HG03575 (cell line): ENCODE results near the gene MIPEP.

Source experiments
- ATAC-seq: cut with Tn5 transposase; IDR thresholded peaks from one replicate; pipeline ENCODE4 v1.9.1; 2021; ENCODE audit not compliant: unreplicated experiment, insufficient number of reproducible peaks, low FRiP score; ENCODE audit errors: extremely low read depth

Gene MIPEP

DNA sequence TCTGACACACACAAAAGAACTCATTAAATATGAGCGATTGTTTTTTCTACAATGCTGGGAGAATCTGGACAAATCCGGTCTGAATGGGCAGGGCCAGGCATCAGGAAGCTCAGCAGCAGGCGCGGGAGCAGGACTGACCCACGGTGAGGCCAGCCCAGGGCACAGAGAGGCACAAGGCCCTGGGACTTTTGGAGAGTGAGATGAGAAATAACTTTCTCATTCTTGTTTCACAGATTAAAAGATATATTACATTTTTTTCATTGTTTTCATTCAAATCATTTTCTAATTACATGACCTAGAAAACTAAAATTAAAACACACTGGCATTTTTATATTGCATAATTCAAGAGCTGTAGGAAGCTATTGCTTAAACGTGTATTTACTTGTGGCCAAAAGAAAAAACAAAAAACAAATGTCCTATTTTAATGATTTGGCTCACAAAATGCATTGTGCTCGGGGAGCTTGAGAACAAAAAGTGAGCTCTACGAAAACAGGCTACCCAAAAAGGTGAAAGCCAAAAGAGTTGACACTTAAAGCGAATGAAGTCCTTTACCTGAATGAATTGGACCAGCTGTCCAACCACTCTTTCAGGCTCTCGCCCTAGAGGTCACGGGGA is 185.8 kb downstream of the MIPEP start:
- ATAC-seq, result no peak

- ATAC-seq, result no peak
Measured at GRCh38 chr13:23701636-23702035, 187.6 kb downstream of the MIPEP start.

DNA sequence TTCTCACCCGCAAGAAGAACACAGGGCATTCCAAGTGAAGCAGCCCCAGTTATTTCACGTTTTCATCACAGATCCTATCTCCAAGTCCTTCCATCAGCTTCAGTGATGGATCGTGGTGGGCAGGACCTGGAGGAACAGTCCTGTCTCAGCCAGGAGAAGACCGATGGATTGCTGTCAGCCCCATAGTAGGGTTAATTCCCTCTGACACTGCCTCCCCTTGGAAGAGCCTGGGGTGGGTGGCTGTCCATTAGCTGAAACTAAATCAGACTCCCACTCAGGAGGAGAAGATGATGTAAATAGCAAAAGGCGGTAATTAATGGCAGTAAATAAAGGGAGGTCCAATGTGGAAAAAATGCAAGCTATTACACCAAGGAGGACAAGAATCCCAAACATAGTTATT is 188.0 kb downstream of the MIPEP start:
- ATAC-seq, result no peak

DNA sequence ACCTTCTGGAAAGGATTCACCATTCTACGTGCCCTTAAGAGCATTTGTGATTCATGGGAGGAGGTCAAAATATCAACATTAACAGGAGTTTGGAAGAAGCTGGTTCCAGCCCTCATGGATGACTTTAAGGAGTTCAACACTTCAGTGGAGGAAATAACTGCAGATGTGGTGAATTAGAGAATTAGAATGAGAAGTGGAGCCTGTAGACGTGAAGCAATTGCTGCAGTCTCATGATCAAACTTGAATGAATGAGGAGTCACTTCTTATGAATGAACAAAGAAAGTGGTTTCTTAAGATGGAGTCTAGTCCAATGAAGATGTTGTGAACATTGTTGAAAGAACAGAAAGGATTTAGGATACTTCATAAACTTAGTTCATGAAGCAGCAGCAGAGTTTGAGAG is 189.9 kb downstream of the MIPEP start:
- ATAC-seq, result no peak

- ATAC-seq, result no peak
Measured at GRCh38 chr13:23697772-23698313, 191.4 kb downstream of the MIPEP start.

DNA sequence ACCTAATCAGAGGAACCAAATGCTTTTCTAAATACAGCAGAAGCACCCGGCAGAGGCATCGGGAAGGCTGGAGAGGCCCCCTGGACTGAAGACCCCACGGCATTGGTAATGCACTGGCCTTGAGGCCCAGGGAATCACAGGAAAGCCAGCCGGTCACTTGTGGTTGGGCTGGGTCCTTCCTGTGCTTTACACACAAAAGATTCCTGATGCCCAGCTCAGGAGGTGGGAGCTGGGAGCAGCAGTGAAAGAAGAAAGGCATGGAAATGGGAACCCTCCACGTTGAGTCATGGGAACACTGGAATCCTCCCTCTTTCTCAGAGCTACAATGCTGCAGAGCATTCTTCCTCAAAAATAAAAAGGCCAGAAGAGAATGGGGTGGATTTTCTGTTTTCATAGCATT is 192.6 kb downstream of the MIPEP start:
- ATAC-seq, result no peak

GRCh38 chr13:23695711-23696464 is 193.3 kb downstream of the MIPEP start:
- no peak for ATAC-seq

DNA sequence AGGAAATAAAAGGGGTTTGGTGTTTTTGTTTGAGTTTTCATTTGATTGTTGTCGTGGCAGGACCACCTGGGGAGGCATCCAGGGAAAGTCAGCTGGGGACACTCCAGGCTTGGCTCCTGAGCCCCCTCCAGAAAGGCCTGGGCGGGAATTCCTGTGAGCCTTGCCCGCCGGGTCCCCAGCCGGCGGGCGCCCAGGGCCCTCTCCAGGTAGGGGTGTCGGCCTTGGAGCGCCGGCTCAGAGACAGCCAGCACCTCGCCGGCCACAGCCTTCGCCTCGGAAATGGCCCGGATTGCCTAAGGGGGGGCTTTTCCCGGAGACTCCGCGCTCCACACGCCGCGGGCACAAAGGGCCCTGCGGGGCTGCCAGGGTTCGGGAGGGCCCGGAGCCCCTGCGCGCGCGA is 194.0 kb downstream of the MIPEP start:
- ATAC-seq, result no peak

DNA sequence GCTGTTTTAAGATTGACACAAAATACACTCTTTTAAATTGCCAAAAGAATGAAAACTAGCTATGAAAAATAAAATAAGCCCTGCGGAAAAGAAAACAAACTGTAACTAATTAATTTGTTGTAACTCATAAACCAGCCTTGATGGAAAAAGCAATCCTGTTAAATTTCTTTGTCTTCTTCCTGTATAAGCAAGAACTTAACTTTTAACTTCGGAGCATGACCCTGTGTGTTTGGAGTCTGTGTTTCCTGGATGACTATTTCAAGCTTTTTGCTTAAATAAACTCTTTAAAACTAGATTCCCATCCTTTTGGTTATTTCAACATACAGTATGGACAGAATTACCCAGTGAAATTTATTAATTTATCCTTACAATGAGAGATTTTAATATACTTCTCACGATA is 196.4 kb downstream of the MIPEP start:
- ATAC-seq, result no peak

GRCh38 chr13:23690668-23691067 is 198.5 kb downstream of the MIPEP start:
- no peak for ATAC-seq

GRCh38 chr13:23688336-23688735 is 200.9 kb downstream of the MIPEP start:
- ATAC-seq, result no peak

DNA sequence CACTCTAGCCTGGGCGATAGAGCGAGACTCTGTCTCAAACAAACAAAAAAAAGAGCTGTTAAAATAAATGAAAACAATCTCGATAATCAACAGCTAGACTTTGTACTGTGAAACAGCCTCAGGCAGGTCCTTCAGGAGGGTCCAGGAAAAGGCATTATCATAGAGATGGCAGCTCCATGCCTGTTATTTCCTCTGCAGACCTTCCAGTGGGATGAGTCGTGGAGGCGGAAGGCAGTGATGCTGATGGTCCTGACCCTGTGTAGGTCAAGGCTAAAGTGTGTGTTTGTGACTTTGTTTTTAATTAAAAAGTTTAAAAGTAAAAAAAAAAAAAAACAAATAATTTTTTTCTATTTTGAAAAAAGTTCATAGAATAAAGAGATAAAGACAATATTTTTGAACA is 201.6 kb downstream of the MIPEP start:
- no peak for ATAC-seq

DNA sequence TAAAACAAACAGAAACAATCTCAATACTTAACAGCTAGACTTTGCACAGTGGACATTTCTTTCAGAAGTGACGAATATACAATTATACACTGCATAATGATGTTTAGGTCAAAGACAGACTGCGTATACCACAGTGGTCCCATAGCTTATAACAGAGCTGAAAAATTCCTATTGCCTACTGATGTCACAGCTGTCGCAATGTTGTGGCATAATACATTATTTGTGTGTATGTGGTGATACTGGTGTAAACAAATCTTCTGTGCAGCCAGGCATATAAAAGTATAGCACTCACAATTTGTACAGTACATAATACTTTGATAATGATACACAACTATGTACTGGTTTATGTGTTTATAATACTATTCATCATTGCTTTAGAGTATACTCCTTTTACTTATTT is 202.3 kb downstream of the MIPEP start:
- no peak for ATAC-seq

DNA sequence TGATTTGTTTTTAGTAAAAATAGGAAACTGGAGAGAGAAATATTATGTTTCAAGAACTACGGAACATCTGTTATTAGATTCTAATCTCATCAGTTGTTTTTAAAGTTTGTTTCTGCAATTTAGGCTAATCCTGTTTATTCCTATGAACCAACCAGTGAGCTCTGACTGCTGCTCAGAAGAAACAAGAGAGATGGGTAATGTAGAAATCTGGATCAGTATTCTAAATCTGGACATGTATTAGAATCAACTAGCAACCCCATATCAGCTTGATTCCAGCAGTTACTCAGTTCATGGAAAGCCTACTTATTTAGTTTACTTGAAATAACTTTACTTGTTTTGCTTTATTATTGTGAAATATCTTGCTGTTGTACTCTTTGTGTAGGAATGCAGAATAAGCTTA is 203.8 kb downstream of the MIPEP start:
- no peak for ATAC-seq

DNA sequence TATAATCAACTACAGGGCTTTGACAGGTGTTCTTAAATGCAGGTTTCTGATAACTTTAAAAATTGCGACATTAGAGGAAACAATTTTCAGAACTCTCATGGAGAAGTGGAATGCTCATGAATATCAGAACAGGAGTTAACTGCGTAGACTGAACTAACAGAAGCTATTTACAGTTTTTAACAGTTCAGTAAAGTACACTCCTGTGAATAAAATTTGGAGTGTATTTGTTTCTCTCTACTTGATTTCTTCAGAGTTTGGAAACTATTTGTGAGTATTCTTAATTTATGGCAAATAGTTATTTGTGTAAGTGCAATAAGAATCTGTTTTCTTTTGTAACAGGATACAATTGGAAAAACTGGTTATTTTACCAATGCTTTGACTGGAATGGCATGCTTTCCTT is 204.6 kb downstream of the MIPEP start:
- ATAC-seq, result no peak

GRCh38 chr13:23683084-23683483 is 206.1 kb downstream of the MIPEP start:
- ATAC-seq, result no peak

- ATAC-seq, result no peak
Measured at GRCh38 chr13:23680845-23681669, 208.1 kb downstream of the MIPEP start.
